ELR (cell line): ENCODE results near the gene APBB2.
A peak's percentile ranks its signal among the peaks of the same experiment; 100 is the strongest.
"Not testable (repeated sequence)": the region's sequence is repeated elsewhere in the genome, so short reads cannot be mapped to it uniquely, and the experiment has no call there.

Experiments used
- DNase-seq: peaks from one replicate; pipeline ENCODE4 v3.0.0-alpha.2; 2015; ENCODE audit warnings: low read depth

The APBB2 gene

GRCh38 chr4:40934676-40935075 is 279.7 kb downstream of the APBB2 start:
- DNase-seq = no peak

GRCh38 chr4:40933272-40934053 is 280.9 kb downstream of the APBB2 start:
- DNase-seq = no peak

DNA sequence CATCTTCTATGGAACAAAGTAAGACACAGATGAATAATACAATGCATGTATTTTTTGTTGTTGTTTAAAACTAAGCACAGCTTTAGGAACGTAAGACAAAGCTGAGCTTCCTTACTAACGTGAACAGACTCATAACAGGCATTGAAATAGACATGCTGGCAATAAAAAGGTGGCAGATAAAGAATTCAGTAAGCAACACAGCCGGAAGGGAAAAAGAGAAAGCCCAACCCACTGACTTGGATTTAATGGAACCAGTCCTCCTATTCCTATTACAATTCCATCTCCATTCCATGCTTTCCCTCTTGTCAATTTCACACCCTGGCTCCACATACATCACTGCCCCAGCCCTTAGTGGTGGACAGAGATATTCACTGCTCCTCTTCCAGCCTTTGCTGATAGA is 282.5 kb downstream of the APBB2 start:
- DNase-seq = no peak

- DNase-seq = no peak
Observed at GRCh38 chr4:40931238-40931637, 283.1 kb downstream of the APBB2 start.

GRCh38 chr4:40927074-40927473 is 287.3 kb downstream of the APBB2 start:
- DNase-seq = no peak

DNA sequence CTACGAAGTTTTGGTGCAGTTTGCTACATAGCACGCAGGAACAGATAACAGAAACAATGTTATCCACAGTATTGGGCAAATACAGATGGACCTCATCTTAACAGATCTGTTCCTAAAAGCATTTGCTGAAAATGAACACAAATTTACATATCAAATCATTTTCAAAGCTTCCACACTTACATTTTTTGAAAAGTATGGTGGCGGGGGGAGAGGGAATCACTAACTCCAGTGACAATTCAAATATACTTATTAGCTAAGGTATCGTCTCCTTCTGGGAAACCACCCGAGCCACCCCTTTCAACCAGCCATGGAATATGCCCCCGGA is 289.6 kb downstream of the APBB2 start:
- DNase-seq = no peak

DNA sequence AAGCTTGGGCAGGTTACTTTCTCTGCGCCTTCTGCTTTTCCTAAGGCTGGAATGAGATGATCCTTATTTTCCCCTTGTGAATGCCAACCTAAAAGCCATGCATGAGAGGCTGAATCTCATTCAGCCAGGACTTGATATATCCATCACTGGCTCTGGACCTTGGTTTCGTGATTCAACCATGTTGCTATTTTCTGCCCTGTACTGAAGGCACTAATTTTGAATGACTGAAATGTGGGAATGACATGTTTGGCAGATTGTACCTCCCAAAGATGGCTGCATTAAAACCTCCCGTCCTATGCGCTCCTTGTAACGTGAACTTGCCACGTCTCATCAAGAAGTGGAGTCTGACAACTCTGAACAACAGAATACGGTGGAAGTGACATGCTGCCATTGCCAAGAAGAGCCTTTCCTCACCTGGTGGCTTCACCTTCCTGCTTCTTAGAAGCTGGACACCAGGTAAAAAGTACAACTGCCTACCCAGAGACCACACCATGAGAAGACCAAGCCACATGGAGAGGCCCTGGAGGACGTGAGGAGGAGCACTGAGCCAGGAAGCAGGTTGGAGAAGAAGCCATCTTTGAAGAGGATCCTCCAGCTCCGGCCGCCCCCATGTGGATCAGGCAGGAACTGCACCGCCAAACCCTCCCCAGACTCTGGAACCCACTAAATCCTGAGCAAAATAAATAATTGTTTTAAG is 290.1 kb downstream of the APBB2 start:
- DNase-seq = peak; percentile 71

DNA sequence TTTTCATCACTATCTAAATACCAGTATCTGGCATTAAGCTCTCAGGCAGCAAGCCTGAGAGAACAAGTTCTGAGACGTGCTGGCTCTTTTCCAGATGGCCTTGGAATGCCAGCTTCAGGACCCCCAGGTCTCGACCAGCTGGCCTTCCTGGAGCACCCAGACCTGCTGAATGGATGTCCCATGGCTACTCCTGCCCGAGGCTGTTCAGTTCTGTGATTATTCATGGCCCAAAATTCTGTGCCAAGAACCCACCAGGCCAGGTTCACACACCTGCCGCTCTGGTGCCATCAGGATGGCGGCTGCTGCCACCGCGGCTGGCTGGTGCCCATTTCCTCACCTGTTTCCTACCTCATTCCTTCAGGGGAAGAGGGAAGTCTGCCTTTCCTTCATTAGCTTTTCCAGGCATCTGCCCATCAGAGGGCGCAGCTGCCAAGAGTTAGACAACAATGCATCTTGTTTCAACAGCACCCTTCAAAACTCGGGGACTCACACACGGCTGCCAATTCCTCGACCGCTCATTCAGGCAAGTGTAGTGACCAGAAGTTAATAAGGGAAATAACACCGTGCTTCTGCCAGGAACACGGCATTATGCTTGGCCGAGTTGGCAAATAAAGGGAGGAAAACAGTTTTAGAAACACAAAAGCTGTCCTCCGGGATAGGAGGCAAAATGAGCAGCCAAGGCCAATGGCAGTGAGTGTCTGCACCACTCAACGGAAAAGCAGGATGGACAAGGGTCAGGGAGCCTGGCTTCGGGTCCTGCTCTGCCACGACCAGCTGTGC is 290.8 kb downstream of the APBB2 start:
- DNase-seq = no peak

DNA sequence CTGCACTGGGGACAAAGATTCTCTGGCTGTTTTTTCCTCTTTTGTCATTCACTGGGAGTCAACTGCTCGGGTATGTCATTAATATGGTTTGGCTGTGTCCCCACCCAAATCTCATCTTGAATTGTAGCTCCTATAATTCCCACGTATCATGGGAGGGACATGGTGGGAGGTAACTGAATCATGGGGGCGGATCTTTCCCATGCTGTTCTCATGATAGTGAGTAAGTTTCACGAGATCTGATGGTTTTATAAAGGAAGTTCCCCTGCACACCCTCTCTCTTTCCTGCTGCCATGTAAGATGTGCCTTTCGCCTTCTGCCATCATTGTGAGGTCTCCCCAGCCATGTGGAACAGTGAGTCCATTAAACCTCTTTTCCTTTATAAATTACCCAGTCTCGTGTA is 294.4 kb downstream of the APBB2 start:
- DNase-seq = not testable (repeated sequence)

DNA sequence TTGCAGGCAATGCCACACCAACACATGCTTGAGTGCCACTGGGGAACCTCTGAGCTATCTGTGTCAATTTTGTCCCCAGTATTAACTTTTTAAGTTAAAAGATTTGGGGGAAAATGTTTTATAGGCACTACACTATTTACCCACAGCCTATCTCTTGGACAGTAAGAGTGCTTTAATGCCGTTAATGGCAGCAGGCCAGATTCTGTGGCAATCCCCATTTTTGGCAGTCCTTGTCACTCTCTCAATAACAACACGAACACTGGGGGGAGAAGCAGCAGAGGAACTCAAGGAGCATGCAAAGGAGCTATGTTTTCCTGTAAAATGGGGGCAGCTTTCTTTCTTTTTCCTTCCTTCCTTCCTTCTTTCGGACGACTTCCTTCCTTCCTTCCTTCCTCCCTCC is 296.0 kb downstream of the APBB2 start:
- DNase-seq = peak; percentile 23

- DNase-seq = peak; percentile 37
Observed at GRCh38 chr4:40916880-40917279, 297.5 kb downstream of the APBB2 start.

DNA sequence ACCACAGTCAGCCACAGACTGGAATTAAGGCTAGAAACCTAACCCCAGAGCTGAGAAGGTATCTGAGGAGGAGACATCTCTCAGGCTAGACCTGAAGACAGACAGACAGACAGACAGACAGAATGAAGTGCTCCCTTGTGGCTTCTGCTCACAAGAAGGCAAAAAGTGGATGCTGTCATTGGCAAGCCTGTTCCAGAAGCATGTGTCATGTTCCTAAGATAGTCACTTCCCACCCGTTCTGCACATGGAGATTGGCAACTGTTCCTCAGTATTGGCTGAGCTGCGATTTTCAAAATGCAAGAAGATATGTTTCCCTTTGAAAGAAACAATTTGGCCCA is 298.2 kb downstream of the APBB2 start:
- DNase-seq = peak; percentile 56

DNA sequence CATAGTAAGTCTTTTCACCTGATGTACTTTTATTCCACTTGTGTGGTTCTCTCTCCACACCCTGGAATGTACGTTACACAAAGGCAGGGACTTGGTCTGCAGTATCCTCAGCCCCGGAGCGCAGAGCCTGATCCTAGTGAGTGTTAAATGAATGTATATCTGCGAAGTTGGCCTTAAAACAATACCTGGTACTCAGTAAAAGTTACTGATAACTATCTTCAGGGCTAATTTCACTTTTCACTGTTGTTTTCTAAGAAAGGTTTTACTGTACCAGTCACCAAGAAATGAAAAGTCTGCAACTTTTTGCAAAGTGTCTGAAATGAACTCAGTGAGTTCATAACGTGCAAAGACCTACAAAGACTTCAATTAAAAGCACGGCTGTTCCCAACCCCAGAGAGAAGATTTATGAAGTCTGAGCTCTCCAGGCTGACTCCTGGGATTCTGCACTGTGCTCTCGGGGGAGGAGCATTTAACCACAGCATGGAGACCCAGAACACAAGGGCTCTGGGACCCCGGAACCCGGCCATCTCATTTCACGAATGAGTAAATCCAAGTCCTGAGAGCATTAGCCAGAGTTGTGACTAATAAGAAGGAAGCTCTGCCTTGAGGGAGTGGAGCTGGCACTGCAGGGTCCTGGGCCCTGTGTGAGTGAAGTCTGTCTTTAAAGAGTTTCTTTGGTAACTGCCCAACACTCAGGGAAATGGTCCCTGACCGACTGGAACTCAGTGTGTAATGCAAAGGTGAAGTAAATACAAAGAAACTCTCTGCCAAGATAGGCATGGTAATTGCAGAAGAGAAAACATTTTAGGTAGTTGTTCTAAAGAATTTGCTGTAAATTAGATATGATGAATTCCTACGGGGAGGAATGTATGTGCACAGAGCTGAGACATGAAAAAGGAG is 298.8 kb downstream of the APBB2 start:
- peak; percentile 66 for DNase-seq

GRCh38 chr4:40912460-40913184 is 301.7 kb downstream of the APBB2 start:
- no peak for DNase-seq

- no peak for DNase-seq
Observed at GRCh38 chr4:40910706-40911105, 303.6 kb downstream of the APBB2 start.

DNA sequence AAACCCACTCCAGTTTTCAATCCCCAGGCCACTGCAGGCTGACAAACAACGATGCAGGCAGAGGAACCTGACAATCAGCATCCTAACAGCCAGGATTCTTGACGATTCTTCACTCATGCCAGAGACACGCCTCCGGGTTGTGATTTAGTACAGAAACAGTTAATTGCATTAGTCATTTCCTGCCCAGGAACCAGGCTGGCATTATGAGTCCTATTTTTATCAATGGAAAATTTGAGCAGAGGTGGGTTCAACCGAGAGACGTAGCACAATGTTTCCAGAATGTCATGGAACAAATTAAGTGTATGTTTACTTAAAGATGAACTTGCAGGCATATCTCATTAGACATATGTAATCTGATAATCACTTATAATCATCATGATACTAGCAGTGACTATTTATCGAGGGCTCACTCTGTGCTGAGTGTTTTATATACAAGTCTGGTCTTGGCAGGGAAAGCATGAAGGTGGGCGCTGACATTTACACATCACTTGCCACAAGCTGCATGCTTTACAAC is 304.9 kb downstream of the APBB2 start:
- peak; percentile 87 for DNase-seq

- peak; percentile 83 for DNase-seq
Observed at GRCh38 chr4:40908702-40909362, 305.5 kb downstream of the APBB2 start.

GRCh38 chr4:40908297-40908696 is 306.0 kb downstream of the APBB2 start:
- DNase-seq = no peak

DNA sequence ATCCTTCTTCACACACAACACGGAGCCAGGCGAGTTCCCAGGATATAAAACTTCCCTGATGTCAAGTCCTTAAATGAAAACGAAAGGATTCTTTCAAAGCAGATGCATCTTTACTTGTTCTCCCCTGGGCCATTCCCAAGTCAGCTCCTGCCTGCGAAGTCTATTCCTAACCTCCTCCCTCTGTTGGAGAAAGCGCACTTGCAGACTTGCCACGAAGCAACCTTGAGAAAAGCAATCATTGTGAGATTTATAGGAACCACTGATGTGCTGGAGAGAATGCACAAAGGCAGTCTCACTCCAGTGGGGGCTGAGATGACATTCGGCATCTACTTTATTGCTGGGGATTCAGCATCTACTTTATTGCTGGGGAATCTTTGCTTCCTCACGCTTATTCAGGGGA is 308.9 kb downstream of the APBB2 start:
- no peak for DNase-seq

GRCh38 chr4:40900531-40900930 is 313.8 kb downstream of the APBB2 start:
- DNase-seq = peak; percentile 29
